ENCODE measurements around the gene GADD45B. TPM values are rescaled to one million over a fixed set of nuclear protein-coding genes. Genes with fewer than 3 reads are reported as not detected.

The GADD45B gene
- polyA plus RNA-seq, 3 donors = 67.4 to 505 (median 76.2) TPM

- DNase-seq = peak in 1 of 3 donors; percentile 3
- Mint-ChIP-seq H3K4me3 (no peak overlapping the region), H3K4me1 (peaks cover 17% of the 10 kb centered on the region), H3K27ac (peak overlapping the region in 5 of 7 donors; percentile 19 to 97 (median 66)), H3K27me3 (ENCODE audit: low read depth in 3 of 3) (peaks cover 0 to 2% (median 0%) of the 10 kb centered on the region in 3 donors), H3K36me3 (peaks cover 12 to 42% of the 10 kb centered on the region in 2 donors), H3K9me3 (no peaks in the 10 kb centered on the region)
- Histone ChIP-seq H3K4me3 (replicated peaks in 1 of 3; ENCODE audit: low read depth in 2 of 3, low read length in 3 of 3) (no peak overlapping the region), H3K4me2 (replicated peaks; ENCODE audit: extremely low read depth, low read length, poor library complexity, severe bottlenecking) (peak overlapping the region; percentile 81), H3K27me3 (ENCODE audit: control insufficient read depth in 2 of 2, insufficient read depth in 2 of 2, low read length in 2 of 2) (no peaks in the 10 kb centered on the region), H3K79me2 (ENCODE audit: insufficient read depth, low read length) (peaks cover 21% of the 10 kb centered on the region), H3K9me3 (replicated peaks in 1 of 2; ENCODE audit: control insufficient read depth in 1 of 2, insufficient read depth in 1 of 2, low read length in 2 of 2) (no peaks in the 10 kb centered on the region), H3K36me3 (replicated peaks in 1 of 2; ENCODE audit: control insufficient read depth in 1 of 2, insufficient read depth in 2 of 2, low read length in 2 of 2) (peaks cover 15 to 49% of the 10 kb centered on the region in 2 donors), H3K27ac (ENCODE audit: low read depth in 1 of 2, low read length in 2 of 2) (peak overlapping the region in 1 of 2 donors; percentile 95), H3K9ac (ENCODE audit: insufficient read depth, low read length, poor library complexity, severe bottlenecking) (no peak overlapping the region), H4K20me1 (ENCODE audit: insufficient read depth, low read length) (peaks cover 25% of the 10 kb centered on the region), H3K4me1 (ENCODE audit: control insufficient read depth in 1 of 2, insufficient read depth in 2 of 2, low read length in 2 of 2) (peaks cover 21 to 28% of the 10 kb centered on the region in 2 donors), H2AFZ (ENCODE audit: insufficient read depth, low read depth, low read length, poor library complexity, severe bottlenecking) (peak overlapping the region; percentile 91)
- TF ChIP-seq CTCF (IDR thresholded peaks at IDR 0.05) = no peak
- WGBS (ENCODE audit: insufficient coverage) = 93% methylated on average over 17 of the region's 37 CpGs
- intact Hi-C loops (cut with micrococcal nuclease) = no loop called here
Observed at GRCh38 chr19:2428756-2429711, 46.9 kb upstream of the GADD45B start.

- H3K4me3 Mint-ChIP-seq = no peak overlapping the region
- no peak for TF ChIP-seq CTCF (IDR thresholded peaks at IDR 0.05)
- Histone ChIP-seq H3K27me3 (ENCODE audit: control insufficient read depth in 2 of 2, insufficient read depth in 2 of 2, low read length in 2 of 2) (no peaks in the 10 kb centered on the region), H3K27ac (ENCODE audit: low read depth in 1 of 2, low read length in 2 of 2) (peak overlapping the region in 1 of 2 donors; percentile 3), H4K20me1 (ENCODE audit: insufficient read depth, low read length) (peaks cover 21% of the 10 kb centered on the region), H2AFZ (ENCODE audit: insufficient read depth, low read depth, low read length, poor library complexity, severe bottlenecking) (no peak overlapping the region), H3K79me2 (ENCODE audit: insufficient read depth, low read length) (peaks cover 21% of the 10 kb centered on the region), H3K4me3 (replicated peaks in 1 of 3; ENCODE audit: low read depth in 2 of 3, low read length in 3 of 3) (no peak overlapping the region), H3K4me2 (replicated peaks; ENCODE audit: extremely low read depth, low read length, poor library complexity, severe bottlenecking) (no peak overlapping the region), H3K9me3 (replicated peaks in 1 of 2; ENCODE audit: control insufficient read depth in 1 of 2, insufficient read depth in 1 of 2, low read length in 2 of 2) (no peaks in the 10 kb centered on the region), H3K36me3 (replicated peaks in 1 of 2; ENCODE audit: control insufficient read depth in 1 of 2, insufficient read depth in 2 of 2, low read length in 2 of 2) (peaks cover 18 to 59% of the 10 kb centered on the region in 2 donors), H3K4me1 (ENCODE audit: control insufficient read depth in 1 of 2, insufficient read depth in 2 of 2, low read length in 2 of 2) (peaks cover 21 to 28% of the 10 kb centered on the region in 2 donors), H3K9ac (ENCODE audit: insufficient read depth, low read length, poor library complexity, severe bottlenecking) (no peak overlapping the region)
- H3K27ac Mint-ChIP-seq = peak overlapping the region in 3 of 7 donors; percentile 22 to 62 (median 55)
- H3K9me3 Mint-ChIP-seq = no peaks in the 10 kb centered on the region
- no peaks in the 10 kb centered on the region for H3K27me3 Mint-ChIP-seq (ENCODE audit: low read depth in 3 of 3)
- peaks cover 17% of the 10 kb centered on the region for H3K4me1 Mint-ChIP-seq
- intact Hi-C loops (cut with micrococcal nuclease) = no loop called here
- H3K36me3 Mint-ChIP-seq = peaks cover 16 to 48% of the 10 kb centered on the region in 2 donors
- DNase-seq = peak in 1 of 3 donors; percentile 5
- 95% methylated on average over 21 of the region's 25 CpGs for WGBS (ENCODE audit: insufficient coverage)
Observed at GRCh38 chr19:2429917-2430535, 45.9 kb upstream of the GADD45B start.

Measured in CD14-positive monocyte (primary cell).